Esophagus muscularis mucosa (tissue), 4 donors: ENCODE results near the gene CDC42BPA. TPM values are rescaled to one million over a fixed set of nuclear protein-coding genes. Genes with fewer than 3 reads are reported as not detected.
A peak's percentile ranks its signal among the peaks of the same experiment; 100 is the strongest.

Source experiments
- DNase-seq: peaks from one replicate; pipeline ENCODE4 v3.0.0-alpha.2; 2017; ENCODE audit errors: extremely low spot score
- H3K27ac ChIP-seq, 4 donors: fragments of 200-600 bp; sonication (generic); replicated peaks in 1 of 4; 1 replicate in 3 of 4; 2 replicates in 1 of 4; pipeline ENCODE4 v1.5.1; 2016 to 2019; ENCODE audit warnings: mild to moderate bottlenecking in 1 of 4
- H3K27me3 ChIP-seq, 4 donors: fragments of 200-600 bp; sonication (generic); one replicate each; pipeline versions ENCODE4 v1.5.1 to v1.6.0; 2016 to 2019
- H3K36me3 ChIP-seq, 4 donors: fragments of 200-600 bp; sonication (generic); one replicate each; pipeline ENCODE4 v1.5.1; 2016 to 2019
- H3K4me1 ChIP-seq, 4 donors: fragments of 200-600 bp; sonication (generic); one replicate each; pipeline ENCODE4 v1.5.1; 2016 to 2019
- H3K4me3 ChIP-seq, 4 donors: fragments of 200-600 bp; sonication (generic); 1 replicate in 2 of 4; 2 replicates in 2 of 4; pipeline ENCODE4 v1.5.1; 2016 to 2019; ENCODE audit warnings: mild to moderate bottlenecking in 4 of 4, moderate library complexity in 1 of 4
- H3K9me3 ChIP-seq, 4 donors: fragments of 200-600 bp; sonication (generic); 1 replicate in 3 of 4; 2 replicates in 1 of 4; pipeline ENCODE4 v1.5.1; 2016 to 2019
- EP300 ChIP-seq: sonication (generic); formaldehyde crosslinking; IDR thresholded peaks from one replicate; pipeline ENCODE4 v1.6.1; 2017; ENCODE audit warnings: antibody characterized with exemption
- POLR2A ChIP-seq: fragments of 450-650 bp; IDR thresholded peaks from one replicate; pipeline ENCODE4 v1.6.1; 2017; ENCODE audit warnings: antibody characterized with exemption, moderate library complexity, mild to moderate bottlenecking, low read depth
- POLR2AphosphoS5 ChIP-seq, 2 donors: sonication (generic); formaldehyde crosslinking; IDR thresholded peaks; one replicate each; pipeline ENCODE4 v1.6.1; 2017; ENCODE audit warnings: antibody characterized with exemption in 2 of 2
- WGBS: methylation state at CpG from one replicate; pipeline ENCODE4 v1.1.5; 2018; 5-methylcytosine and 5-hydroxymethylcytosine counted together
- intact Hi-C: fragments of 100-400 bp; cut with DNase I; formaldehyde crosslinking; loops from one replicate; pipeline ENCODE4 v1.15.1; 2023
- total RNA-seq, 4 donors: library from RNA; depleted of rRNA; stranded (reverse); fragments of >200 nt; gene quantifications; one replicate each; pipeline versions ENCODE4 v1.1.0 to v1.2.1, GENCODE V29; 2016
- TF ChIP-seq, protein P1 (sequence below), 3 experiments: fragments of 200-600 bp in 2 of 3; fragments of 450-650 bp in 1 of 3; sonication (generic) in 2 of 3; IDR thresholded peaks; one replicate each; pipeline ENCODE4 v1.5.1; 2017 to 2019; ENCODE audit warnings: antibody characterized with exemption in 3 of 3, mild to moderate bottlenecking in 2 of 3, moderate library complexity in 1 of 3

The CDC42BPA gene
- total RNA-seq, 4 donors from 2014 or later: 59.5 to 72.2 (median 69.7) TPM

DNA sequence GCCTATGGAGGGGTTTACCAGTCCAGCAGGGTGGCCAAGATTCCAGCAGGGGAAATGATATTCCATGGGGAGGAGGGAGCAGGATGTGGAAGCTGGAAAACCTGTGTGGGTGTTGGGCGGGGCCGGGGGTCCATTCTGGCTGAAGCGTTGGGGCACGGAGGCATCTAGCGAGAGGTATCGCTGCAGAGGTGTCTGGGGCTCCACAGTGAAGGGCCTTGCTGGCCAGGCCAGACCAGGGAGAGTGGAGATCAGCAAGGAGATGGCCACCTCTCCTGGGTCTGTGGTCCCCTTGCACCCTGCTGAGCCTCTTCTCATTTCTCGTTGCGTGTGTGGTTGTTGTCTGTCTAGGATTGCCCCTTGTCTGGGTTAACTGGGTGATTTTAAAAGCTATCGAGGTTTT lies 372.0 kb downstream of the CDC42BPA start:
- Histone ChIP-seq H3K27ac (peak overlapping the region; percentile 45 to 93 (median 52)), H3K27me3 (no peaks in the 10 kb centered on the region), H3K4me3 (no peak overlapping the region), H3K36me3 (no peaks in the 10 kb centered on the region), H3K9me3 (peaks cover 0 to 8% (median 3%) of the 10 kb centered on the region in 4 donors), H3K4me1 (peaks cover 48 to 79% (median 72%) of the 10 kb centered on the region in 4 donors)
- WGBS: 88% methylated on average over 7 of the region's 9 CpGs
- TF ChIP-seq, protein P1, sequence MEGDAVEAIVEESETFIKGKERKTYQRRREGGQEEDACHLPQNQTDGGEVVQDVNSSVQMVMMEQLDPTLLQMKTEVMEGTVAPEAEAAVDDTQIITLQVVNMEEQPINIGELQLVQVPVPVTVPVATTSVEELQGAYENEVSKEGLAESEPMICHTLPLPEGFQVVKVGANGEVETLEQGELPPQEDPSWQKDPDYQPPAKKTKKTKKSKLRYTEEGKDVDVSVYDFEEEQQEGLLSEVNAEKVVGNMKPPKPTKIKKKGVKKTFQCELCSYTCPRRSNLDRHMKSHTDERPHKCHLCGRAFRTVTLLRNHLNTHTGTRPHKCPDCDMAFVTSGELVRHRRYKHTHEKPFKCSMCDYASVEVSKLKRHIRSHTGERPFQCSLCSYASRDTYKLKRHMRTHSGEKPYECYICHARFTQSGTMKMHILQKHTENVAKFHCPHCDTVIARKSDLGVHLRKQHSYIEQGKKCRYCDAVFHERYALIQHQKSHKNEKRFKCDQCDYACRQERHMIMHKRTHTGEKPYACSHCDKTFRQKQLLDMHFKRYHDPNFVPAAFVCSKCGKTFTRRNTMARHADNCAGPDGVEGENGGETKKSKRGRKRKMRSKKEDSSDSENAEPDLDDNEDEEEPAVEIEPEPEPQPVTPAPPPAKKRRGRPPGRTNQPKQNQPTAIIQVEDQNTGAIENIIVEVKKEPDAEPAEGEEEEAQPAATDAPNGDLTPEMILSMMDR (IDR thresholded peaks at IDR 0.05): no peak
- TF ChIP-seq POLR2A: no peak
- no peak for TF ChIP-seq POLR2AphosphoS5 (IDR thresholded peaks at IDR 0.05)
- TF ChIP-seq EP300: no peak
- DNase-seq: no peak
- intact Hi-C loops: no loop called here

DNA sequence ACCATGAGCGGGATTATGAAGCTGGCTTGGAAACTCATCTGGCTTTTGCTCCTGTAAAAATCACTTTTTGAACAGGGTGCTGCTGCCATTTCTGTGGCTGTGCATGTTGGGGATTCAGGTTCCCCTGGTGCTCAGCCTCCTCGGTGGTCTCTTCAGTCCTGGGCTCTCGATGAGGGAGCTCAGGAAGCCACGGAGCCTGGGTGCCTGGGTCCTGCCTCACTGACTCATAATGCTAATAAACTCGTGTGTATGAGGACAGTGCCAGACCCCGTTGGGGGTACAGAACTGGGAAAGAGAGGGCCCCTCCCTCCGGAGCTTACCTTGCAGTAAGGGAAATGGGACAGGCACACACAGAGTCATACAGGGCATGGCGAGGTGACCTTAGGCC lies 372.4 kb downstream of the CDC42BPA start:
- H3K36me3 ChIP-seq: no peaks in the 10 kb centered on the region
- H3K4me1 ChIP-seq: peaks cover 50 to 79% (median 72%) of the 10 kb centered on the region in 4 donors
- WGBS: 85% methylated on average over 8 of the region's 8 CpGs
- peak overlapping the region; percentile 45 to 93 (median 52) for H3K27ac ChIP-seq
- TF ChIP-seq POLR2AphosphoS5 (IDR thresholded peaks at IDR 0.05): no peak
- TF ChIP-seq POLR2A: no peak
- TF ChIP-seq EP300: no peak
- TF ChIP-seq, protein P1 (IDR thresholded peaks at IDR 0.05): no peak
- H3K27me3 ChIP-seq: no peaks in the 10 kb centered on the region
- no peak for DNase-seq
- peaks cover 0 to 8% (median 3%) of the 10 kb centered on the region in 4 donors for H3K9me3 ChIP-seq
- peak overlapping the region in 1 of 4 donors; percentile 13 for H3K4me3 ChIP-seq
- intact Hi-C loops: no loop called here

DNA sequence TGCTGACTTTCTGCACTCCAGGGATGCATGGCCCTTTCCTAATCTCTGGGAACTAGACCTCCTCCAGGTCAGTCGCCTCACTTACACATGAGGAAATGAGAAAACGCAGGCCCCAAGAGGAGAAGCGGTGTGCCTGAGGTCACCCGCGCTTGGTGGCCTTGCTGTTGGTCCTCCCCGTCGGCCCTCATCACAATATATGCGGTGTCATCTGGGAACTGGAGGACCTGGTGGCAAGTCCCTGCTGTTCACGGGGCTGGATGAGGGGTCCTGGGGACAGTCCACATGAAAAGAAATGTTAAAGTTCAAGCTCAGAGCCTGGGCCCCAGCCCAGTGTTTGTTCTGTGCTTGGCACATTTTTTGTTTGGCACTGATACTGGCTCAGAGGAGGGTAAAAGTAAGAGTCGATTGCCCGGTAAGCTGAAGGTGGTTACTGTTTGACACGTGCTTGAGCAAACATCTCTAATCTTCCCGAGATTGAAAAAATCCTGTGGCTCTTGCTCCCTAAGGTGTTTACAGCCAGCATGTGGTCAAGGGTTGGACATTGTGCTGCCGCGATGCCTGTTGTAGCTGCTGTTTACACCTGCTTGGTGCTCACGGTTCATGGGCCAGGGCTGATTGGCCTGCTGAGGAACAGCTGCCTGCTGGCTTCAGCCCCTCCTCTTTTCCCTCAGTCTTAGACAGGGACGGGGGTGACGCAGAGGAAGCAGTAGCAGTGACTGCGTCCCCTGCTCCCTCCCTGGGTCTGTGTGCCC lies 373.0 kb downstream of the CDC42BPA start:
- 65% methylated on average over 19 of the region's 19 CpGs for WGBS
- Histone ChIP-seq H3K36me3 (no peaks in the 10 kb centered on the region), H3K4me3 (peak overlapping the region in 2 of 4 donors; percentile 0 to 13), H3K9me3 (peaks cover 0 to 8% (median 3%) of the 10 kb centered on the region in 4 donors), H3K27ac (peak overlapping the region; percentile 45 to 93 (median 52)), H3K4me1 (peaks cover 45 to 78% (median 70%) of the 10 kb centered on the region in 4 donors), H3K27me3 (no peaks in the 10 kb centered on the region)
- intact Hi-C loops: no loop called here
- DNase-seq: no peak
- TF ChIP-seq POLR2A (no peak), EP300 (no peak), POLR2AphosphoS5 (IDR thresholded peaks at IDR 0.05) (no peak)
- TF ChIP-seq, protein P1 (IDR thresholded peaks at IDR 0.05): no peak

GRCh38 chr1:226943927-226944326 lies 374.4 kb downstream of the CDC42BPA start:
- Histone ChIP-seq H3K36me3 (no peaks in the 10 kb centered on the region), H3K9me3 (peaks cover 0 to 8% (median 3%) of the 10 kb centered on the region in 4 donors), H3K4me1 (peaks cover 46 to 68% (median 67%) of the 10 kb centered on the region in 4 donors), H3K4me3 (no peak overlapping the region), H3K27ac (peak overlapping the region in 3 of 4 donors; percentile 17 to 93 (median 55)), H3K27me3 (no peaks in the 10 kb centered on the region)
- intact Hi-C loops: no loop called here
- no peak for DNase-seq
- TF ChIP-seq POLR2A: no peak
- no peak for TF ChIP-seq POLR2AphosphoS5 (IDR thresholded peaks at IDR 0.05)
- TF ChIP-seq, protein P1 (IDR thresholded peaks at IDR 0.05): no peak
- no peak for TF ChIP-seq EP300
- WGBS: 100% methylated on average over 2 of the region's 2 CpGs
